T-helper 22 cell (primary cell): ENCODE results near the gene MRPS17.
"Not testable (repeated sequence)": the region's sequence is repeated elsewhere in the genome, so short reads cannot be mapped to it uniquely, and the experiment has no call there.

ENCODE experiments used
- DNase-seq: peaks from one replicate; pipeline ENCODE4 v3.0.0-alpha.2; 2020; ENCODE audit warnings: low read depth

MRPS17 gene

DNA sequence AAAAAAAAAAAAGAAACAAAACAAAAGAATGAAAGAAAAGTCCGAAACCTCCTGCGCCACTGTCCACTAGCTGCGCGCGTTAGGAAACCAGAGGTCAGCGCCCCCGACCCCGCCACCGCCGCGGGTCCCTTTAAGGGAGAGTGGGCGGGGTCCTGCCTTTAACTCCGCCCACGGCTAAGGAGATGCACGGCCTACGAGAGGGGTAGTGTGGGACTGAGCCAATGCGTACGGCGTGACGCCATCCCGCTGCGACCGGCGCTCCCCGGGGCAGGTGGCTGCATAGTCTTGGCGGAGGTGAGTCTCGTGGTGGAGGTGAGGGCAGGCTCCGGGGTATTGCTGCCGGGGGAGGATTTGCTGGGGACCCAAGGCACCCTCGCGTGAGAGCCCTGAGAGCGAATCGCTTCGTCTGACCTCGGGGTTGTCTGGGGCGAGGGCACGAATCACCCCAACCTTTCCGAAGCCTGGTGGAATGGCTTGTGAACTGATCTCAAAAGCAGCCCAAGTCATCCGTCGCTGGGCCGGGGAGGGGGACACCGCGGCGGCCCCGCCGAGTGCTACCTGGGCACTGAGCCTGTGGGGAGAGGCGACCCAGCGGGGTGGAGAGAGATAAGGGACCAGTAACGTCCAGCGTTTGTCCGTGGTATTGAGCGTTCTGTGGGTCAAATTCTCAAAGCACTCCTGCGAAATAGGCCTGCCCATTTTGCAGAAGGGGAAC is at the start of gene MRPS17:
TSS of gene MRPS17 (plus strand) at position 241 of the 715 bp plus-strand sequence. CDS start 1,319 bp downstream, outside the sequence.
- peak; percentile 88 for DNase-seq

DNA sequence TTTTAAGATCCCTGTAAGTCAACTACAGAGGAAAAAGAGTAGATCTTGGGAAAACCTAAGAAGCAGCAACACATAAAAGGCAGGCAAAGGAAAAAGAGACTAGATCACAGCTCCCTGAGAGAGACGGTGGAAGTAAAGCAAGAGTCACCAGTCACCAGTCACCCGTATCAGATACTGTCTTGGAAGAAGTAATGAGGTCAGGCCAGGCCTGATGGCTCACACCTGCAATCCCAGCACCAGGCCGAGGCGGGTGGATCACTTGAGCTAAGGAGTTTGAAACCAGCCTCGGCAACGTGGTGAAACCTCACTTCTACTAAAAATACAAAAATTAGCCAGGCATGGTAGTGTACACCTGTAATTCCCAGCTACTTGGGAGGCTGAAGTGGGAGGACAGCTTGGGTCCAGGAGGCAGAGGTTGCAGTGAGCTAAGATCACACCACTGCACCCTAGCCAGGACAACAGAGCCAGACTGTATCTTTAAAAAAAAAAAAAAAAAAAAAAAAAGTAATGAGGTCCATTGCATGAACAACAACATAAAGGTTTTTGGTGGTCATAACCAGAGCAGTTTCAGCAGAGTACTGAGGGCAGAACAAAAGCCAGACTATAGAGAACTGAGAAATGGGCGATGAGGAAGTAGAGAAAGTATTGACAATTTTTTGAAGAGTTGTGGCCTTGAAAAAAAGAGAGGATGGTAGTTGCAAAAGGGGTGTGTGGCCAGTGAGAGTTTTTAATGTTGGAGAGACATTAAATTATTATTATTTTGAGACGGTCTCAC is 47.5 kb upstream of the MRPS17 start:
- DNase-seq = no peak

DNA sequence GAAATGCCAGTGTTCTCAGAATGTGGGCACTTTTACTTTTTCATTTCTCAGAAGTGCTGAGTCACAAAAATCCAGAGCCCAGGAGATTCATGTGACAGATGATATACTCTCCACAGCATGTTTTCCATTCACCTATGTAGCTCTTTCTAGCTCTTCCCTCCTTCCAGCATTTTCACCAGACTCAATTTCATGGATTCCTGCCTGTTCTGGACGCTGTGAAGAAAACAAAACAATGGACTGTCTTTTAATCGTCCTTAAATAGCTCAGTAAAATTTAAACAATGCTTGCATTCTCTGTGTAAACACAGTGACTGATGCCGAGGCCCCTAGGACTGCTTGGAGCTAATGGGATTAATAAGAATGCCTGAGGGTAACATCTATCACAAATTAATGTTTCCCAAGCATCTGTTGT is 38.9 kb upstream of the MRPS17 start:
- DNase-seq = no peak

DNA sequence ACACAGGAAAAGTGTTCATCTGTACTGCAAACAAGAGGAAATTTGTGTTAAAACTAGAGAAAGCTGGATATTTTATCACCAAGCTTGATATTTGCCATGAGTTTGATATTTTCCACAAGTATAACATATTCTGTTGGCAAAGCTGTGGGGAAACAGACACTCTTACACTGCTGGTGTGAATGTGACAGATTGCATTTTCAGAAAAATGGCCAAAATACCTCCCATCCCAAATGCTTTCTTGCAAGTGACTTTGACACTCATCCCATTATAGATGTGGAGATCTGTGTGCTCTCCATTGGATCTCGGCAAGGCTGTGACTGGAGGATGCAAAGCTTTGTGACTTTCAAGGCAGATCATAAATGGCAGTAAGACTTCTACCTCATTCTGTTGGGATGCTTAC is 33.9 kb upstream of the MRPS17 start:
- no peak for DNase-seq

DNA sequence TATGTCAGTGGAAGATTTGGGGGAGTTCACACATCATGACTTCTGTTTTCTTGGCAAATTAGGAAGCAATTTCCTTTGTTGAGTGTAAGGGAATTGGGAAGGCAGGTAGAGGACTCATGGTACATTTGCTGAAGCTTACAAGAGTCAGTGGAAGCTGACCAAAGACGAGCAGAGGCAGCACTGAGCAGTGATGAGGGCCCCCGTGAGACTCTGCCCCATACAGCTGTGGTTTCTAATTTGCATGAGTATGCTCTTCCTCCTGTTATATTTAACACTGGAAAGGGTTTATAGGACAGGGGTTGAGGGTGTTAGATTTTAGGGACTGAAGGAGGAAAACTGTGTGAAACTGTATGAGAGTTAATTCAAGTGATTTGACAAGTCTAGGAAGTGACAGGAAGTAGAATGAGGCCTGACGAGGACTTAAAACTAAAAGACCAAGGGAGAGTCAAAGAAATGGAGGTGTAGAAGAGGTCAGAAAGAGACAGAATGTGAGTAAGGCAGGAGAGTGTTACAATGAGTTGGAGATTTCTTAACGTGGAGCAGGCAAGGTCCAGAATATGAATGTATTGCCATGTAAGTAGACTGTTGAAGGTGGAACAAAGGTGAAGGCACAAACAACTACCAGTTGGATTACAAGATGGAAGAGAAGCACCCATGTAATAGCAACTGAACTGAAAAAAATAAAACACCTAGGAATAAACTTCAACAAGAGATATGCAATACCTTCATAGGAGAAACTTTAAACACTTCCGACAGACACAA is 23.5 kb upstream of the MRPS17 start:
- no peak for DNase-seq

DNA sequence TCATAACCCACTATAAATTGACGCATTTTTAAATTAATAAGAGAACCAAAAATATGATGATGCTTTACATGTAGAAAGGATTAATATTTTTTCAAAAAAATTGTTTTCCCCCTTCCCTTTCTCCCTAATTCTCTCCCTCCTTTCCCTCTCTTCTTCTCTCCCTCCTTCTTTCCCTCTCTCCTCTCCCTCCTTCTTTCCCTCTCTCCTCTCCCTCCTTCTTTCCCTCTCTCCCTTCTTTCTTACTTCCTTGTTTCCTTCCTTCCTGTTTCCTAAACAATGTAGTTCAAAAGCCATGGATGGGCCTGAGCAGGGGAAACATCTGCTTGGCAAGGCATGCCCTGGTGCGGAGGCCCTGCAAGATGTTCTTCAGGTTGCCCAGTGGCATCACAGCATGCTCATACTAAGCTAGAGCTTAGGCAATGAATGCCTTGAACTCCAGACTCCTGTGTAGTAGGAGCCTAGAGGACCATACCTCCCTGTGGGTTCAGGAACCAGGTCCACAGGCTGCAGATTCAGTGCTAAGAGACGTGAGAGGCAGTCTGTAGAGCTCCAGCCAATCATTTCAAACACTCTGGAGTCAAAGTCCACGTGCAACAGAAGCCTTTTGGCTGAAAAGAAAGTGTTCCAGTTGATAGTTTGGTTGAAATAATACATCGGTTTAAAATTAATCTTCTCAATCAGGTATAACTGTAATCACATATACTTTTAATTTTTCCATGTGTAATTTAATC is 20.1 kb upstream of the MRPS17 start:
- no peak for DNase-seq

DNA sequence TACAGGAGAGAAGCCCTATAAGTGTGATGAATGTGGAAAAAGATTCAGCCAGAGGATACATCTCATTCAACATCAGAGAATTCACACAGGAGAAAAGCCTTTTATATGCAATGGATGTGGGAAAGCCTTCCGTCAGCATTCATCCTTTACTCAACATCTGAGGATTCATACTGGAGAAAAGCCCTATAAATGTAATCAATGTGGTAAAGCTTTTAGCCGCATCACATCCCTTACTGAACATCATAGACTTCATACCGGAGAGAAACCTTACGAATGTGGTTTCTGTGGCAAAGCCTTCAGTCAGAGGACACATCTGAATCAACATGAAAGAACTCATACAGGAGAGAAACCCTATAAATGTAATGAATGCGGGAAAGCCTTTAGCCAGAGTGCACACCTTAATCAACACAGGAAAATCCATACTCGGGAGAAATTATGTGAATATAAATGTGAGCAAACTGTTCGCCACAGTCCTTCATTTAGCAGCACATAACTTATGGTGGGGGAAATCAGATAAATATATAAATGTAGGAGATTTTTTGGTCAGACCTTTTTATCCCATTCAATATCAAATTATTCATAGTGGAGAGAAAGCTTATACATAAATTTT is 12.1 kb upstream of the MRPS17 start:
- no peak for DNase-seq

DNA sequence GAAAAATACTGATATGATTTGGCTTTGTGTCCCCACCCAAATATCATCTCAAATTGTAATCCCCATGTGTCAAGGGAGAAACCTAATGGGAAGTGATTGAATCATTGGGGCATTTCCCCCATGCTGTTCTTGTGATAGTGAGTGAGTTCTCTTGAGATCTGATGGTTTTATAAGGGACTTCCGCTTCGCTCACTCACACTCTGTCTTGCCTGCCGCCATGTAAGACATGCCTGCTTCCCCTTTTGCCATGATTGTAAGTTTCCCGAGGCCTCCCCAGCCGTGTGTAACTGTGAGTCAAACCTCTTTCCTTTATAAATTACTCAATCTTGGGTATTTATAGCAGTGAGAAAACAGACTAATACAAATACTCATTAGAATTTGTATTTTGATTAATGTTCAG is 5.1 kb upstream of the MRPS17 start:
- no peak for DNase-seq

DNA sequence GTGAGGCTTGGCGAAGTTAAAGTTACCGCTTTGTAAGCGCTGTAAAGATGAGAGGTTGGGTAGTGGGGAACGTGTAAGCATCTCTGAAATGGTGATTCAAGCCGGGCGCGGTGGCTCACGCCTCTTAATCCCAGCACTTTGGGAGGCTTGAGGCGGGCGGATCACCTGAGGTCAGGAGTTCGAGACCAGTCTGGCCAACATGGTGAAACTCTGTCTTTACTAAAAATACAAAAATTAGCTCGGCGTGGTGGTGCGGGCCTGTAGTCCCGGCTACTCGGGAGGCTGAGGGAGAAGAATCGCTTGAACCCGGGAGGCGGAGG is 635 bp downstream of the MRPS17 start:
- DNase-seq = not testable (repeated sequence)

DNA sequence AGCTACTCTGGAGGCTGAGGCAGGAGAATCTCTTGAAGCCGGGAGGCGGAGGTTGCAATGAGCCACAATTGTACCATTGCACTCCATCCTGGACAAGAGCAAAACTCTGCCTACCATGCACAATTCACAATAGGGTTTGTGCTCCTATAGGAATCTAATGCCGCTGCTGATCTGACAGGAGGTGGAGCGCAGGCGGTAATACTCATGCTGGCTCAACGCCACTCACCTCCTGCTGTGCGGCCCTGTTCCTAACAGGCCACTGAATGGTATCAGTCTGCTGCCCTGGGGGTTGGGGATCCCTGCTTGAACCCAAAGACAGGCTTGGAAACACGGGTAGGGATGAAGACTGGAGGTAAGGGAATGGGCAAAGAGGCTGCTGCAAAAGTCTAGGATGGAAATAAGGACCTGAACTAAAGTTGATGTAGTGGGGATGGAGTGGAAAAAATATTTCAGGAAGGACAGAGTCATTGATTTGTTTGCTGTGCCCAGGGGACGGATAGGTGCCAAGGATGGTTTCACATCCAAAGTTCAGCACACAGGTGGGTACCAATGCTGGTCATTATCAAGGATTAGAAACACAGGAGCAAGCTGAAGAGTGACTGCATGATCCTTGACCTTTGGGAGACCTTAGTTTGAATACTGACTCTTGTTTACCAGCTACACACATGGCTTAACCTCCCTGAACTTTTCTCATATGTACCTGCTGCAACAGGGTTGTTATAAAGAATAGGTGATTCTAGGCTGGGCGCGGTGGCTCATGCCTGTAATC is 2.2 kb downstream of the MRPS17 start:
- no peak for DNase-seq

DNA sequence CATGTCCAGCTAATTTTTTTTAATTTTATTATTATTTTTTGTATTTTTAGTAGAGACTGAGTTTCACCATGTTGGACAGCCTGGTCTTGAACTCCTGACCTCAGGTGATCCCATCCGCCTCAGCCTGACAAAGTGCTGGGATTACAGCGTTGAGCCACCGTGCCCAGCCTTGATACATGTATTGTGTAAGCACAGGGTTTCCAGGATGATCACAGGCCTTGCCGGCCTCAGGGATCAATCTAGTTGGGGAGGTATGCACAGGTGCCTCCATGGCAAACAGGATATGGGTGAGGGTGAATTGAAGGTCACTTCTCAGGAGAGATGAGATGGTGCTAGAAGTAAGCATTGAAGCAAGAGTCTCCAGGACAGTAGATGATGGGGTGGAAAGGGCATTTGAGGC is 5.5 kb downstream of the MRPS17 start:
- DNase-seq = no peak

DNA sequence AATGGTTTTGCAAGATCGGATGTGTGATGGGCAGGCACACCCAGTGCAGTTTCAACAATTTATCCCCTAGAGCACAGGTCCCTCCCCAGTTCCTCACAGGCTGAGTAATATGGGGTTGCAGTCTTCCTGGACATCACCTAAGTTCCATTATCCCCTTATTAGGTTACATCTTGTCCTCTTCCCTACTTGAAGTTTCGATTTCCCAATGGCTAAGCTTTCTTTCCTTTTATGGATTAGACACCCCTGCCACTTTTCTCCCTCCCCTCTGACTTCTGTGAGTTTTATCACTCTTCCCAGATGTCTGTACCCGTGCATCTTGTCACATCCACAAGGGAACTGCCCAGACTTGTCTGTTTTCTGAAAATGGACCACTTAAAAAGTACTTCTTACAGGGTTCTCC is 10.3 kb downstream of the MRPS17 start:
- DNase-seq = no peak

DNA sequence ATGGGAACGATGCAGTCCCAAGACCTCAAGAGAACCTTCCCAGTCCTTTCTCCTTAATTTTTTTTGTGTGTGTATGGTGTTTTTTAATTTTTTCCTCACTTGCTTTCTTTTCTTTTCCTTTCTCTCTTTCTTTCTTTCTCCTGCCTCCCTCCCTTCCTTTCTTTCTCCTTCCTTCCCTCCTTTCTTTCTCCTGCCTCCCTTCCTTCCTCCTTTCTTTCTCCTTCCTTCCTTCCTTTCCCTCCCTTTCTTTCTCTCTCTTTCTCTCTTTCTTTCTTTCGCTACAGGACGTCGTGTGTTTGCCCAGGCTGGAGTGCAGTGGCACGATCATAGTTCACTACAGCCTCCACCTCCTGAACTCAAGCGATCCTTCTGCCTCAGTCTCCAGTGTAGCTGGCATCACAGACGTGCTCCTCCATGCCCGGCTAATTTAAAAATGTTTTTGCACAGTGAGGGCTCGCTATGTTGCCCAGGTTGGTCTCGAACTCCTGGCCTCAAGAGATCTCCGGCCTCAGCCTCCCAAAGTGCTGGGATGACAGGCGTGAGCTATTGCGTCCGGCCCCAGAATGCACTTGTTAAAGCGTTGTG is 12.0 kb downstream of the MRPS17 start:
- no peak for DNase-seq

DNA sequence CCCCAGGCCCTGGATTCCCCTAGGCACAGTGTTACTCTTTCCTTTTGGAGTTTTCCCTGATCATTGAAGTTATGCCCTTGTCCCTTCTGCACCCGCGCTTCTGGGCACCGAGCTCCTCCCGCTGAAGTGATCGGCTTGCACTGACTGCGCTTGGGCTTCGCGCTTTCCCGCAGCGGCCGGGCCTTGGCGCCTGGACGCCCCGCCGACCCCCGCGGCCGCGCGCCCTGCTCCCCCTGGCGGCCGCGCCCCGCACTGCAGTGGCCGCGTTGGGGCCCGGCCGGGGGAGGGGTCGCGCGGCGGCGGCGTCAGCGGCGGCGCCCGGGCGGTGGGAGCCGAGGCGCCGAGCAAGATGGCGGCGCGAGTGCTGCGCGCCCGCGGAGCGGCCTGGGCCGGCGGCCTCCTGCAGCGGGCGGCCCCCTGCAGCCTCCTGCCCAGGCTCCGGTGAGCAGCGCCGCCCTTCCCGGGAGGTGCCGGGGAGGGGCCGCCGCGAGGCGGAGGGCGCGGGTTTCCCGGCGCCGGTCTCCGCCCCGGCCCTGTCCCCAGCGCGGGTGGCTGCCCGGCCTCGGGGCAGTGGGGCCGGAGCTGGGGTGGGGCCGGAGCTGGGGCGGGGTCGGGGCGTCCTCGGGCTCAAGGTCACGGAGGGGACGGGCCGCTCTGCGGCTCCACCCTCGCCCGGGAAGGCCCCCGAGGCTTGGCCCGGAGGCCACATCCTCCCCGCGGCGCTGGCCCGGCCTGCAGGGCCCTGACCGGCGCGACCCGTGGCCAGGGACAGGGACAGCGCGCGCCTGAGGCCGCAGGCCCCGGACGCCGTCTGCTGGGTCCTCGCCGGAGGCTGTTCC is 12.8 kb downstream of the MRPS17 start, which contains the start of gene NIPSNAP2:
TSS of gene NIPSNAP2 (plus strand) at position 325 of the 839 bp plus-strand sequence. CDS start at position 350, 25 bp downstream.
- DNase-seq = peak; percentile 41

DNA sequence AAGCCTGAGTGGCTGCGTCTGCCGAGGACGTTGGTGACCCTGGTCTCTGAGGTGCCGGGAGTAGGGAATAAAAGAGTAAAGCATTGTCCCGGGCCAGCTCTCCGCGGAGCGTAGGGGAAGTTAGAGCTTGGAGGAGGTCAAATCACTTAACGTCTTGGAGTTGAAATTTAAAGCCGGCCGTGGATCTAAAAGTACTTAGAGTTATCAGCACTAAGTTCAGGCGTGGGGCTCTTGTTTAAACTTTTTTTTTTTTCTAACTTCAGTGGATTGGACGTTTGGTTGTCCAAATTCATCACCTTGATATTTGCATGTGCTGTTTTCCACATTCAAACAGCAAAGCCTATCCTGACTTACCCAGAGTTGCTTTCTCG is 13.4 kb downstream of the MRPS17 start:
- no peak for DNase-seq

DNA sequence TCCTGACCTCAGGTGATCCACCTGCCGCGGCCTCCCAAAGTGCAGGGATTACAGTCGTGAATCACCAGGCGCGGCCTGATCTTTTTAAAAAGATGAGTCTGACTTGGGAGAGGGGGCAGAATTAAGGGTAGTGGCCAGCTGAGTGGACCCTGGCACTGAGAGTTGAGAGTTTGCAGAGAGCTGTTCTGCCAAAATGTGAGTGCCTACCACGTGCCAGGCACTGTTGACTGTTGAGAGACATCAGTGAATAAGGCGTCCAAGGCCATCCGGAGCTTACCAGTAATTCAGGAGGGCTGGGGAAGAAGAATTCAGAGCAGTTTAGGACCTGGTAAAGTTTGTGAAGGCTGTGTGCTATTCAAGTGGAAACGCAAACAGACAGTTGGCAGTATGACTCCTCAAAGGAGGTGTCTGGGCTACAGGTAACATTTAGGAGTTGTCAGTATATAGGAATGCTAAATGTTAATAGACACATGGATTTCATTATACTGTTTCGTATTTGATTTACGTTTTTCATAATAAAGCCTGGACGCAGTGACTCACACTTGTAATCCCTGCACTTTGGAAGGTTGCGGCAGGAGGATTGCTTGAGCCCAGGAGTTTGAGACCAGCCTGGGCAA is 14.2 kb downstream of the MRPS17 start:
- DNase-seq = no peak

DNA sequence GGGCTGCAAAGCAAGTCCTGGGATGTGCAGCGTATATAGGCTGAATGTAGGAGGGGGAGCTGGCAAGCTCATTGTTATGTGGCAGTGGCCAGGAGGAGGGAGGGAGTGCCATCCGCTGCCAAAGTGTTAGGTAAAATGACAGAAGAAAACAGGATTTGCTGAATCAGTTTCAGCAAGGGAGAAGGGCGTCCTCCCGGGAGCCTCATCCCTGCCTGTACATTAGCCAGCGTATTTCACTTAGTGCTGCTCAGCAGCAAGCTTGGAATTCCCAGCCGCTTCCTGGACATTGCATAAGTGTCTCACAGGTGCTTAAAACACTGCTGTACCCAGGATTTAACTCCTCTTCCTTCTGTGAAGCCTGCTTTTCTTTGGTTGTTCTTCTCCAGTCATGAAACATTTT is 15.2 kb downstream of the MRPS17 start:
- no peak for DNase-seq

DNA sequence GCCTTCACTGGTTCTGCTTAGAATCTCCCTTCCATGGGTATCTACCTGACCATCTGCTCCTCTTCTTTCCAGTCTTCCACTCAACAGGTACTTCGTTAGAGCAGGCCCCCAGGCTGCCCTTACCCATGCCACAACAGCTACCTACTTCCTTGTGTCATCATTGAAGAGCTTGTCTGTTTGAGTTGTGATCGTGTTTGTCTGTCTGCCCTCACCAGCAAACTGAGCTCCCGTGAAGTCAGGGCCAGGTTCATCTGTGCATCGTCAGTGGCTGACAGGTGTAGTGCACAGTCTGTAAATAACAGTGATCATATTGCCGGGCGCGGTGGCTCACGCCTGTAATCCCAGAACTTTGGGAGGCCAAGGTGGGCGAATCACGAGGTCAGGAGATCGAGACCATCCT is 17.7 kb downstream of the MRPS17 start:
- no peak for DNase-seq

DNA sequence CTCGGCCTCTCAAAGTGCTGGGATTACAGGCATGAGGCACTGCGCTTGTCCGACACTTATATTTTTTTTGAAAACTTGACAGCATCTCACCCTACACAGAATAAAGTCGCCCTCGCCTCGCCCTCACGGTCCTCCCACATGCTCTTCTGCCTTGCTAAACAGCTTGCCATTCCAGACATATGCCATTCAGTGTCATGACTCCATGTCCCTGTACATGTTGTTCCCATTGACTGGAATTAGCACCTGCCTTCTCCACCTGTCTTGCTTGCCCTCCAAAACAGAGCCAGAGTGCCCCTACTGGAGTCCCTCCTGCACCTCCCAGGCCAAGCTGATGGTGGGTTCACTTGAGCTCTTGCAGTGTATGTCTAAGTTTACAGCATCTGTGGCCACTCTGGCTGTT is 18.9 kb downstream of the MRPS17 start:
- no peak for DNase-seq
